Measurements from ENCODE around the gene GRIP2.
A peak's percentile ranks its signal among the peaks of the same experiment; 100 is the strongest.

GRIP2 gene

DNA sequence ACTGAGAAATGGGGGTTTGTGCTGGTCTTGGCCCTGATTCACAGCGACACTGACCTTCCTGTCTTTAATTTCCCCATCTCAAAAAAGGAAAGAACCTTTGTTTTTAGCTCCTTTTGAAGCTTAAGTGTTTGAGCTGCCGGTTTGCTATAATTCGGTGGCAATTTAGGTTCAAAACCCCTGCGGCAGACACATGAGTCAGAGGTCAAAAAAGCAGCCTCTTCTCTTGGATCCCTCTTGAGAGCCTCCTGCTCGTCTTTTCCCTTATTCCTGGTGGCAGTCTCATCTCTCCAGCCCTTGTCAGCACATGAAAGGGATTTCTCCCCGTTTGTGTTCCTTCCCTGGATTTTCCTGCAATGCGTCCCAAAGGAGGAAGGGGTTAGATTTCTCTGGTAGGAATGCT, 64.5 kb downstream of the GRIP2 start:
- Histone ChIP-seq H3K4me1 (ENCODE audit: control insufficient read depth, insufficient read depth, low read length) (peaks cover 28% of the 10 kb centered on the region), H3K4me2 (ENCODE audit: low read length) (no peak overlapping the region), H3K36me3 (ENCODE audit: insufficient read depth, low read length) (peaks cover 77% of the 10 kb centered on the region), H3K9ac (ENCODE audit: low read depth, low read length) (no peak overlapping the region), H3K9me3 (replicated peaks; ENCODE audit: low read length) (no peaks in the 10 kb centered on the region), H3K27me3 (ENCODE audit: control insufficient read depth, insufficient read depth, low read length) (no peaks in the 10 kb centered on the region), H3K4me3 (ENCODE audit: low read length) (no peak overlapping the region)

DNA sequence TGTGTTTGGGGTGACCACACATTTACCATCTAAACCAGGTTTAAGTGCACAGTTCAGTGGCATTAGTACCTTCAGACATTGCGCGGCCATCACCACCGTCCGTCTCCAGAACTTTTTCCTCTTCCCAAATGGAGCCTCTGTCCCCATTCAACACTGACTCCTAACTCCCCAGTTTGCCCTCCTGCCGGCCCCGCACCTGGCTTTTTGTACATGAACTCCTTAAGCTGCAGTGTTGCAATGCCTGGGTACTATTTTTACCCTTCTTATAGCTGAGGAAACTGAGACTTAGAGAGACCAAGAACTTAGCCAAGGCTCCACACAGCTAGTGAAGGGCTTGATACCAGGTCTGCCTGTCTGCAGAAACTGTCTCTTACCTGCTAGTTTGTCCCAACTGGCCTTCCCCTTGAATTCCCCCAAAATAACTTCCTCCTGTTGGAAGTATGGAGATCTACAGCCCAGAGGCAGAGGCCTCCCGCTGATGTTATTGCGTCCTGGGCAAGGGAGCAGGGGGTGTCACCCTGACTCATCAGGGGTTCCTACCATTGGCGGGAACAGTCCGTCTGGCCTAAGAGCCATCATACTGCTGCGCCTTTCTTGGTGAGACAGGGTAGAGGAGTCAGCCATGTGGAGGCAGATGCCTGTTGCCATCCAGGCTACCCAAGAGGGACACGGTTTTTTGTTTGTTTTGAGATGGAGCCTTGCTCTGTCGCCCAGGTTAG, 65.6 kb downstream of the GRIP2 start:
- Histone ChIP-seq H3K27me3 (ENCODE audit: control insufficient read depth, insufficient read depth, low read length) (no peaks in the 10 kb centered on the region), H3K4me3 (ENCODE audit: low read length) (no peak overlapping the region), H3K4me2 (ENCODE audit: low read length) (no peak overlapping the region), H3K9ac (ENCODE audit: low read depth, low read length) (no peak overlapping the region), H3K36me3 (ENCODE audit: insufficient read depth, low read length) (peaks cover 77% of the 10 kb centered on the region), H3K4me1 (ENCODE audit: control insufficient read depth, insufficient read depth, low read length) (peaks cover 28% of the 10 kb centered on the region), H3K9me3 (replicated peaks; ENCODE audit: low read length) (no peaks in the 10 kb centered on the region)

DNA sequence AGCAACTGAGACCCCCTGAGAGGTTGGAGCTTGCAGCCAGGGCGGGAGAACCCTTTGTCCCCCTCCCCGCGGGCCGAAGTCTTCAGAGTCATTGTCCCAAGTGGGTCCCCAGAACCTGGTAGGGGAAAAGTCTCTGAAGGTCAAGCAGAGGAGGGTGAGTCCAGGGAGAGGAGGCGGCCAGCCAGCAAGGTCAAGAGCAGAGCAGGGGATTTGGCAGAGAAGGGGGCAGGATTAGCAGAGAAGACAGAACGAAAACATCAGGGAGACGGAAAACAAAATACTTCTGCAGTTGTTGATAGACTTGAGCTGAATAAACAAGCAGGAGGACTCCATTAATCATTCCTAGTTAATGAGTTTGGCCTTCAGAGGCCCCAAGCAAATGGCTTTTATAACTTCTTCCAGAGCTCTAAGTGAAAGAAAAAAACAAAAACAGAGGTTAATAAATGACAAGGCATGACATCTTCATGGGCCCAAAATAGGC, 66.7 kb downstream of the GRIP2 start:
- Histone ChIP-seq H3K27me3 (ENCODE audit: control insufficient read depth, insufficient read depth, low read length) (no peaks in the 10 kb centered on the region), H3K36me3 (ENCODE audit: insufficient read depth, low read length) (peaks cover 72% of the 10 kb centered on the region), H3K9me3 (replicated peaks; ENCODE audit: low read length) (no peaks in the 10 kb centered on the region), H3K4me3 (ENCODE audit: low read length) (peak overlapping the region; percentile 21), H3K4me1 (ENCODE audit: control insufficient read depth, insufficient read depth, low read length) (peaks cover 28% of the 10 kb centered on the region), H3K9ac (ENCODE audit: low read depth, low read length) (peak overlapping the region; percentile 66), H3K4me2 (ENCODE audit: low read length) (peak overlapping the region; percentile 76)

DNA sequence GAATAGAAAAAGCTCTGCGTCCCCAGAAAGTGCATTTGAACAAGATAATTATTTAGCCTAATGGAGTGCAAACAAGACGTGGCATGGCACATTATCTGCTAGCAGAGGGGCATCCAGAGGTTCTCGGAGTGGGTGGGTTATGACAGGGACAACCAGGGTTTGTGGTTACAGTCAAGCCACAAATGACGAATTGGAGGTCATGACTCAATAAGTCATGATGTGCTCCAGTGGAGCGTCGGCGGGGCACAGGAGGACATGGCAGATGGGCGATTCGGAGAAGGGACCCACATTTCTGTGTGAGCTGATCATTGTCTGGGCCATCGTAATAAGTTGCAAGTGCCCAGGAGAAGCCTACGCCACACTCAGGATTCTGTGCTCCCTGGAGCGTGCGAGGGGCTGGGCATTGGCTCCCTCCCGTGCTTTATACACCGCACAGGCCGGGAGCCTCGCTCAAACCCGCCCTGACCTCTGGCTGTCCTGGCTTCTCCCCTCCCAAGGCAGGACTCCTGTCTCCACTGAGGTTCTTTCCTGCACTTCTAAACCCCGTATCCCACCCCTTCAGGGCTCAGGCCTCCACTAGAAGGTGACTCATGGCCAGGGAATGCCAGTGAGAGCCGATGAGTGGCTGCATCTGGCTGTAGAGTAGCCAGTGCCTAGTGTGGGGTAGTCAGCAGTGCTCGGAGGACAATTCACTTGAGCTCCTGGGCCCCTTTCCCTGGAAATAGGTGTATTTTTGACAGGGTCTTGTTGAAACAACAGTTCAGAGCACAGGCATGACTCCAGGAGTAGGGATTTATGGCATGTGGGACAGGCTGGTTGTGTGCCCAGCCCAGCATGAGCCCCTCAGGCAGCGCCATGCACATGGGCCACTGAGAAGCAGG, 67.4 kb downstream of the GRIP2 start:
- no peaks in the 10 kb centered on the region for H3K27me3 ChIP-seq (ENCODE audit: control insufficient read depth, insufficient read depth, low read length)
- H3K4me3 ChIP-seq (ENCODE audit: low read length) = peak overlapping the region; percentile 34
- H3K9ac ChIP-seq (ENCODE audit: low read depth, low read length) = peak overlapping the region; percentile 66
- H3K4me2 ChIP-seq (ENCODE audit: low read length) = peak overlapping the region; percentile 76
- peaks cover 68% of the 10 kb centered on the region for H3K36me3 ChIP-seq (ENCODE audit: insufficient read depth, low read length)
- H3K9me3 ChIP-seq (replicated peaks; ENCODE audit: low read length) = no peaks in the 10 kb centered on the region
- H3K4me1 ChIP-seq (ENCODE audit: control insufficient read depth, insufficient read depth, low read length) = peaks cover 28% of the 10 kb centered on the region

DNA sequence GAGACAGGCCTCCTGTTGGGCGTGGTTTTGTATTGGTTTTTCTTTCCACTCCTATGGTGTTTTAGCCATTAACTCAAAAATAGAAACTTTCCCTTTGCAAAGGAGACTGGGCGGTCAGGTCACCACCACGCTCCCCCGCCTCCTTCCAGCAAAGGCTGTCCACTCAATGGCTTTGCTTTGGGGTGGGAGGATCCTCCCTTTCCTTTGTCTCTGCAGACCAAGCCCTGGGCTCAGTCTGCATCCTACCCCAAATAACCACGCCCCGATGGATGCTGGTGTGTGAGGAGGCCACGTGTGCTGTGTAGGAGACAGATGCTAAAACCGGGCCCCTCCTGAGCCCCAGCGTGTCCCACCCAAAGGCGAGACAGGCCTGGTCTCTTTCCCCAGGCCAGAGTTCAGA, 68.5 kb downstream of the GRIP2 start:
- Histone ChIP-seq H3K4me3 (ENCODE audit: low read length) (no peak overlapping the region), H3K4me2 (ENCODE audit: low read length) (no peak overlapping the region)

DNA sequence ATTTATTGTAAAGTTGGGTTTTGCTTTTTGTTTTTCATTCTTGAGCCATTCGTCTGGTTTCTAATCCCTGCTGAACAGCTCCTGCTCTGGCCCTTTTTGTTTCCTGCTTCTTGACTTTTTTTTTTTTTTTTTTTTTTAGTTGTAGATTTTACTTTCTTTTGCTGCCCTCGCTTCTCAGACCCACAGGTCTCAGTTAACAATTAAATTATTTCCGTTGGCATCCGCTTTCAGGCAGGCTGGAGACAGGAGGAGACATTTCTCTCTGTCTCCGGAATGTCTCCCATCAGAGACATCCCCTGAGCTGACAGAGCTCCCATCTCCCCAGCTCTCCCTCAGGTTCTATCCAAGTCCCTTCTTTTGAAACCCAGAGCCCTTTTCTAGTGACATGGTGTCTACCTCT, 69.1 kb downstream of the GRIP2 start:
- peak overlapping the region; percentile 1 for H3K9ac ChIP-seq (ENCODE audit: low read depth, low read length)
- H3K9me3 ChIP-seq (replicated peaks; ENCODE audit: low read length) = no peaks in the 10 kb centered on the region
- peaks cover 28% of the 10 kb centered on the region for H3K4me1 ChIP-seq (ENCODE audit: control insufficient read depth, insufficient read depth, low read length)
- no peaks in the 10 kb centered on the region for H3K27me3 ChIP-seq (ENCODE audit: control insufficient read depth, insufficient read depth, low read length)
- no peak overlapping the region for H3K4me2 ChIP-seq (ENCODE audit: low read length)
- H3K36me3 ChIP-seq (ENCODE audit: insufficient read depth, low read length) = peaks cover 52% of the 10 kb centered on the region
- H3K4me3 ChIP-seq (ENCODE audit: low read length) = no peak overlapping the region

More for the DNA sequence above, 68.5 kb downstream of the GRIP2 start:
- Histone ChIP-seq H3K4me1 (ENCODE audit: control insufficient read depth, insufficient read depth, low read length) (peaks cover 28% of the 10 kb centered on the region), H3K36me3 (ENCODE audit: insufficient read depth, low read length) (peaks cover 59% of the 10 kb centered on the region), H3K9me3 (replicated peaks; ENCODE audit: low read length) (no peaks in the 10 kb centered on the region), H3K27me3 (ENCODE audit: control insufficient read depth, insufficient read depth, low read length) (no peaks in the 10 kb centered on the region), H3K9ac (ENCODE audit: low read depth, low read length) (peak overlapping the region; percentile 49)

DNA sequence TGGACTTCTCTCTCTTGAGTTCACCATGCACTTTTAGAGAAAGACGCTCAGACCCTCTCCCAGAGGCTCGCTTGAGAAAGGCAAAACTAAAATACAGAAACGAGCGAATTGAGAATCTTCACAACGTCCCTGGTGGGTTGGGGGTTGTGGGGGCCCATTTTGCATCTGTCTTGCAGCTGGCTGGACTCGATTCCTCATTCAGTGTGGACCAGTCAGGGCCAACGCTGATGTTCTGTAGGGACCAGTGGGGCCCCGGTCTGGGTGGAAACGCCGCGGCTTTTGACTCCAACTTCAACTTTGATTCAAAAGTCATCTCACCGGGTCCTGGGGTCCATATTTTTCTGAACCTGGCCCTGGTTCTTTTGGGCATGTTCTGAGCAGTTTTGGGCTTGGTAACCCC, 69.7 kb downstream of the GRIP2 start:
- no peak overlapping the region for H3K4me2 ChIP-seq (ENCODE audit: low read length)
- H3K9ac ChIP-seq (ENCODE audit: low read depth, low read length) = no peak overlapping the region
- no peak overlapping the region for H3K4me3 ChIP-seq (ENCODE audit: low read length)
- peaks cover 28% of the 10 kb centered on the region for H3K4me1 ChIP-seq (ENCODE audit: control insufficient read depth, insufficient read depth, low read length)
- H3K9me3 ChIP-seq (replicated peaks; ENCODE audit: low read length) = no peaks in the 10 kb centered on the region
- H3K27me3 ChIP-seq (ENCODE audit: control insufficient read depth, insufficient read depth, low read length) = no peaks in the 10 kb centered on the region
- peaks cover 51% of the 10 kb centered on the region for H3K36me3 ChIP-seq (ENCODE audit: insufficient read depth, low read length)

DNA sequence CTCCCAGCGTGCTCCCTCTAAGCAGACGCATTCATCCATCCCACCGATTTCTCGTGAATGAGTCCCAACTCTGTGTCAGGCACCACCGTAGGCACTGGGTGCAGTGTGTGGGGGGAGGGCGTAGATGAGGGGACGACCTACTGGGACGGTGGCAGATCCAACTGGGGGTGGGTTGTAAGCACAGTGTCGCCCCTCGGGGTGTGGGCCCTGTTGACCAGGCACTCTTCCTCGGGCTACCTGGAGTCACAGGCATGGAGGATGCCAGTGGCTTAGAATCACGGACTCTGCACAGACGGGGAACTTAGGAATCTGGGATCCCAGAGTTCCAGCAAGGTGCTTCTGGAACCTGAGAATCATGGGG, 71.5 kb downstream of the GRIP2 start:
- Histone ChIP-seq H3K4me3 (ENCODE audit: low read length) (no peak overlapping the region), H3K9ac (ENCODE audit: low read depth, low read length) (no peak overlapping the region), H3K27me3 (ENCODE audit: control insufficient read depth, insufficient read depth, low read length) (no peaks in the 10 kb centered on the region), H3K9me3 (replicated peaks; ENCODE audit: low read length) (no peaks in the 10 kb centered on the region), H3K4me1 (ENCODE audit: control insufficient read depth, insufficient read depth, low read length) (peaks cover 27% of the 10 kb centered on the region), H3K36me3 (ENCODE audit: insufficient read depth, low read length) (peaks cover 55% of the 10 kb centered on the region), H3K4me2 (ENCODE audit: low read length) (no peak overlapping the region)

DNA sequence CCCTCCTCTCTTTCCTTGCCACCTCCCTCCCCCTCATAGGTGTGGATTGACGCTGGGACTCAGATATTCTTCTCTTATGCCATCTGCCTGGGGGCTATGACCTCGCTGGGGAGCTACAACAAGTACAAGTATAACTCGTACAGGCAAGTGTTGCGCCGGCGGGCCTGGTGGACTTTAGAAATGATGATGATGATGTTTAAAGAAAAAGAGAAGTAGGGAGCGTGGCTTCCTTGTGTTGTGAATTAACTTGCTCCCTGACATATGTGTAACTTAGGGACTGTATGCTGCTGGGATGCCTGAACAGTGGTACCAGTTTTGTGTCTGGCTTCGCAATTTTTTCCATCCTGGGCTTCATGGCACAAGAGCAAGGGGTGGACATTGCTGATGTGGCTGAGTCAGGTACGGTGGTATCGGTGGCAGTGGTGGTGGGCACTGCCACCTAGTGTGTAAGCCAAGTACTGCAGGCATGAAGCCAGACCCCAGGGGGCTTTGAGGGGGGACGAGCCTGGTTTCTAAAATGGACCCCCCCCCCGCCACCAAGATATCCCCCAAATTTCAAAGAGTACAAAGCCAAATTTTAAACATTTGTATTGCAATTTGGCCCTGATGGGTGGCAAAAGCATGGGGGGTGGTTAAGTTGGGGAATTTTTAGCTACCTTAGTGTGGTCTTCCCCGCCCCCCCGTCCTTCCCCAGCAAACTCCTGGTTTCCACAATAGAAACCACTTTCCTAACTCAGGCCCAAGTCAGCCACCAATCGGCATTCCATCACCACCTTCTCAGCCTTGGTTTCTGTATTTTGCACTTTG, 72.1 kb downstream of the GRIP2 start:
- Histone ChIP-seq H3K36me3 (ENCODE audit: insufficient read depth, low read length) (peaks cover 55% of the 10 kb centered on the region), H3K27me3 (ENCODE audit: control insufficient read depth, insufficient read depth, low read length) (no peaks in the 10 kb centered on the region), H3K4me1 (ENCODE audit: control insufficient read depth, insufficient read depth, low read length) (peaks cover 21% of the 10 kb centered on the region), H3K4me2 (ENCODE audit: low read length) (no peak overlapping the region), H3K9ac (ENCODE audit: low read depth, low read length) (no peak overlapping the region), H3K9me3 (replicated peaks; ENCODE audit: low read length) (no peaks in the 10 kb centered on the region), H3K4me3 (ENCODE audit: low read length) (no peak overlapping the region)

DNA sequence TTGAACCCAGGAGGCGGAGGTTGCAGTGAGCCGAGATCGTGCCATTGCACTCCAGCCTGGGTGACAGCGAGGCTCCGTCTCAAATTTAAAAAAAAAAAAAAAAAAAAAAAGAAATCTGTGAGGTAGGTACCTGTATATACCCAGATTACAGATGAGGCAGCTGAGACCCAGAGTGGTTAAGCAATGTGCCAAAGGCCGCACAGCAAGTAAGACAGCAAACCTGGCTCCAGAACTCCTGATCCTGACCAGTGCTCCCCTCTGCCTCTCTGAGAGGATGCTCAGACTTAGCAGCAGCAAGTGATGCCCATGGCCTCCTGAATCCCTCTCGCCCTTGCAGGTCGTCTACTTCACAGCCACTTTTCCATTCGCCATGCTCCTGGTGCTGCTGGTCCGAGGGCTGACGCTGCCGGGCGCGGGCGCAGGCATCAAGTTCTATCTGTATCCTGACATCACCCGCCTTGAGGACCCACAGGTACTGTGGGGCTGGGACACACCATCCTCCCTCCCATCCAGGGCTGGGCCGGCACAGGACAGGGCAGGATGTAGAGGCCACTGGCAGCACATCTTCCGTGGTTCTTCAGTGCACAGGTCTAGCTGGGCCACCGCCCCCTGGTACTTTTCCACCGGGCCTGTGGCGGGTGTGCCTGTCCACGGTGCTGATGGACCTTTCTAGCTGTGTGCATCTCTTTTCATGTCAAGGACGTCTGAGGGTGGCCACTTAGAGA, 73.8 kb downstream of the GRIP2 start:
- Histone ChIP-seq H3K4me2 (ENCODE audit: low read length) (no peak overlapping the region), H3K4me1 (ENCODE audit: control insufficient read depth, insufficient read depth, low read length) (peaks cover 8% of the 10 kb centered on the region), H3K36me3 (ENCODE audit: insufficient read depth, low read length) (peaks cover 60% of the 10 kb centered on the region), H3K9me3 (replicated peaks; ENCODE audit: low read length) (no peaks in the 10 kb centered on the region), H3K9ac (ENCODE audit: low read depth, low read length) (no peak overlapping the region), H3K4me3 (ENCODE audit: low read length) (no peak overlapping the region), H3K27me3 (ENCODE audit: control insufficient read depth, insufficient read depth, low read length) (no peaks in the 10 kb centered on the region)

DNA sequence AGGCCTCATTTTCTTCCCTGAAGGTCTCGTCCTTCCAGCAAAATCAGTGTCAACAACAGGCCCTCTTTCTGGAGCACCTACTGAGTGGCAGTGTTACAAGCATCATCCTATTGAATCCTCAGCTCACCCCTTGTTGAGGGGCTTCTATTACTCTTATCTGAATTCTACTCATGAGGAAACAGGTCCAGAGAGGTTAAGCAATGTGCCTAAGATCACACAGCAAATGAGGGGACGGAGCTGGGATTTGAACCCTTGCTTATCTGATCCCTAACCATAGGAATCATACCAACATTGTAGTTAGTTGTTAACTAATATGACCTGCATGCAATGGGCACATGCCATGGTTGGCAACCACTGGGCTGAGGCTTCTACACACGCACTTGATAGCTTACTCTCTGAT, 74.7 kb downstream of the GRIP2 start:
- H3K4me2 ChIP-seq (ENCODE audit: low read length) = no peak overlapping the region

More for the DNA sequence above, 74.7 kb downstream of the GRIP2 start:
- Histone ChIP-seq H3K27me3 (ENCODE audit: control insufficient read depth, insufficient read depth, low read length) (no peaks in the 10 kb centered on the region), H3K9me3 (replicated peaks; ENCODE audit: low read length) (no peaks in the 10 kb centered on the region), H3K9ac (ENCODE audit: low read depth, low read length) (no peak overlapping the region), H3K4me3 (ENCODE audit: low read length) (no peak overlapping the region), H3K4me1 (ENCODE audit: control insufficient read depth, insufficient read depth, low read length) (peaks cover 12% of the 10 kb centered on the region), H3K36me3 (ENCODE audit: insufficient read depth, low read length) (peaks cover 58% of the 10 kb centered on the region)

Data from skeletal muscle satellite cell (primary cell).